Adrenal gland (tissue), 12 donors: ENCODE results near the gene RBM33. TPM values are rescaled to one million over a fixed set of nuclear protein-coding genes. Genes with fewer than 3 reads are reported as not detected.

Source experiments
- DNase-seq, 7 donors: peaks; one replicate each; pipeline ENCODE4 v3.0.0-alpha.2; 2019 to 2020
- H3K27ac ChIP-seq, 5 donors: fragments of 200-600 bp; sonication (generic) in 4 of 5; 1 replicate in 3 of 5; 2 replicates in 2 of 5; pipeline versions ENCODE4 v1.5.1 to v1.8.0; 2016 to 2020; ENCODE audit warnings: mild to moderate bottlenecking in 1 of 5
- H3K27me3 ChIP-seq: fragments of 200-600 bp; 2 replicates; pipeline ENCODE4 v1.8.0; 2021
- H3K36me3 ChIP-seq, 2 donors: fragments of 200-600 bp; replicated peaks in 1 of 2; 1 replicate in 1 of 2; 2 replicates in 1 of 2; pipeline versions ENCODE4 v1.5.1 to v1.8.0; 2018 to 2022
- H3K4me1 ChIP-seq, 2 donors: fragments of 200-600 bp; replicated peaks in 1 of 2; 1 replicate in 1 of 2; 2 replicates in 1 of 2; pipeline versions ENCODE4 v1.5.1 to v1.8.0; 2018 to 2021
- H3K4me3 ChIP-seq, 4 donors: fragments of 200-600 bp; sonication (generic) in 3 of 4; one replicate each; pipeline ENCODE4 v1.5.1; 2016 to 2018
- H3K9me3 ChIP-seq, 3 donors: fragments of 200-600 bp; sonication (generic) in 1 of 3; replicated peaks in 1 of 3; 1 replicate in 2 of 3; 2 replicates in 1 of 3; pipeline versions ENCODE4 v1.5.1 to v1.8.0; 2016 to 2021
- POLR2A ChIP-seq, 2 donors: fragments of 450-650 bp; IDR thresholded peaks; one replicate each; pipeline ENCODE4 v1.6.1; 2017; ENCODE audit warnings: antibody characterized with exemption in 2 of 2, mild to moderate bottlenecking in 2 of 2, moderate library complexity in 1 of 2
- WGBS, 4 donors: extraction: QIAGEN DNeasy Blood & Tissue Kit in 2 of 4; methylation state at CpG; one replicate each; pipeline versions ENCODE4 v1.1.5 to v1.1.7; 2013 to 2017; 5-methylcytosine and 5-hydroxymethylcytosine counted together
- intact Hi-C, 2 donors: fragments of 100-400 bp; cut with DNase I; formaldehyde crosslinking; loops; one replicate each; pipeline versions ENCODE4 v1.14.1 to v1.15.0; 2022 to 2023
- polyA plus RNA-seq, 3 donors: library from polyadenylated mRNA; stranded (reverse); fragments of 200-250 nt in 2 of 3; fragments of 350-450 nt in 1 of 3; fragmentation: Illumina TruSeq in 1 of 3; extraction: RNeasy Lipid Tissue Mini Kit (QIAGEN cat#74804) in 1 of 3; gene quantifications; one replicate each; pipeline ENCODE4 v1.2.3, GENCODE V29; 2013 to 2014
- total RNA-seq, 9 donors: library from RNA; depleted of rRNA in 4 of 9; stranded (reverse); fragments of >200 nt in 4 of 9; fragments of 120-200 nt in 1 of 9; fragmentation: NEBNext Ultra II Directional in 1 of 9; extraction: Animal tissue kit (Norgen Biotek cat#: 25700) in 1 of 9; gene quantifications; one replicate each; pipeline versions ENCODE4 v1.1.0 to v1.2.4, GENCODE V29; 2013 to 2023
- TF ChIP-seq, protein P1 (sequence below), 6 experiments: fragments of 450-650 bp in 4 of 6; fragments of 200-600 bp in 2 of 6; sonication (generic) in 1 of 6; IDR thresholded peaks; 1 replicate in 5 of 6; 2 replicates in 1 of 6; pipeline versions ENCODE4 v1.5.1 to v1.8.0; 2016 to 2021; ENCODE audit warnings: antibody characterized with exemption in 6 of 6, mild to moderate bottlenecking in 2 of 6, moderate library complexity in 1 of 6
- donor health status: healthy with polysubstance abuse.
- donor health status: Bipolar disorder and iron deficiency.
- donor health status: DM: yes; HTN: yes; CAD: no.
- donor health status: DM: no; HTN: no; CAD: no.
- donor health status: DM: no; HTN: no; CAD: no.
- donor health status: DM: yes; HTN: yes; CAD: no.

The RBM33 gene
- total and polyA plus RNA-seq, 12 donors, result 10.3 to 57.1 (median 36.9) TPM

DNA sequence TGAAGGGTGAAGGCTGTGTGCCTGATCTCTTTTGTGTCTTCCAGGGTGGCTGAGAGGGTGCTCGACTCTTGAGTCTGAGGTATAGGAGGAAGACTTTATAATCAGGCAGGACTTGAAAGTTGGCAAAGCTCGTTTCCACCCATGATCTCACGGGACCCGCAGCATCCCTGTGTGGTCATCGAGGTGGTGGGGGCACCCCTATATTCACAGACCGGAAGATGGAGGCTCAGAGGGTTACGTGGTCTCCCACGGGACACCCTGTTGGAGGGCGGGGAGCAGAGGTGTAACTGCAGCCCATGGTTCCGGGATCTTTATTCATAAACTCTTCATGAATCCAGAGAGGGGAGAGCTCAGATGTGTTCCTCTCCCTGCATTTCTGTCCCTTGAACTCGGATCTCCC is 177.4 kb downstream of the RBM33 start:
- DNase-seq, result no peak
- H3K4me1 ChIP-seq, result peaks cover 5 to 7% of the 10 kb centered on the region in 2 donors
- WGBS, 4 donors, result 85 to 89% (median 87%) methylated on average over 6 to 11 of the region's 11 CpGs
- H3K27ac ChIP-seq, result no peak overlapping the region
- H3K9me3 ChIP-seq, result no peaks in the 10 kb centered on the region
- no peaks in the 10 kb centered on the region for H3K36me3 ChIP-seq
- no peak for TF ChIP-seq POLR2A (IDR thresholded peaks at IDR 0.05)
- TF ChIP-seq, protein P1, sequence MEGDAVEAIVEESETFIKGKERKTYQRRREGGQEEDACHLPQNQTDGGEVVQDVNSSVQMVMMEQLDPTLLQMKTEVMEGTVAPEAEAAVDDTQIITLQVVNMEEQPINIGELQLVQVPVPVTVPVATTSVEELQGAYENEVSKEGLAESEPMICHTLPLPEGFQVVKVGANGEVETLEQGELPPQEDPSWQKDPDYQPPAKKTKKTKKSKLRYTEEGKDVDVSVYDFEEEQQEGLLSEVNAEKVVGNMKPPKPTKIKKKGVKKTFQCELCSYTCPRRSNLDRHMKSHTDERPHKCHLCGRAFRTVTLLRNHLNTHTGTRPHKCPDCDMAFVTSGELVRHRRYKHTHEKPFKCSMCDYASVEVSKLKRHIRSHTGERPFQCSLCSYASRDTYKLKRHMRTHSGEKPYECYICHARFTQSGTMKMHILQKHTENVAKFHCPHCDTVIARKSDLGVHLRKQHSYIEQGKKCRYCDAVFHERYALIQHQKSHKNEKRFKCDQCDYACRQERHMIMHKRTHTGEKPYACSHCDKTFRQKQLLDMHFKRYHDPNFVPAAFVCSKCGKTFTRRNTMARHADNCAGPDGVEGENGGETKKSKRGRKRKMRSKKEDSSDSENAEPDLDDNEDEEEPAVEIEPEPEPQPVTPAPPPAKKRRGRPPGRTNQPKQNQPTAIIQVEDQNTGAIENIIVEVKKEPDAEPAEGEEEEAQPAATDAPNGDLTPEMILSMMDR (IDR thresholded peaks at IDR 0.05), result no peak
- H3K4me3 ChIP-seq, result no peak overlapping the region
- H3K27me3 ChIP-seq, result no peaks in the 10 kb centered on the region
- intact Hi-C loops, result no loop called here

DNA sequence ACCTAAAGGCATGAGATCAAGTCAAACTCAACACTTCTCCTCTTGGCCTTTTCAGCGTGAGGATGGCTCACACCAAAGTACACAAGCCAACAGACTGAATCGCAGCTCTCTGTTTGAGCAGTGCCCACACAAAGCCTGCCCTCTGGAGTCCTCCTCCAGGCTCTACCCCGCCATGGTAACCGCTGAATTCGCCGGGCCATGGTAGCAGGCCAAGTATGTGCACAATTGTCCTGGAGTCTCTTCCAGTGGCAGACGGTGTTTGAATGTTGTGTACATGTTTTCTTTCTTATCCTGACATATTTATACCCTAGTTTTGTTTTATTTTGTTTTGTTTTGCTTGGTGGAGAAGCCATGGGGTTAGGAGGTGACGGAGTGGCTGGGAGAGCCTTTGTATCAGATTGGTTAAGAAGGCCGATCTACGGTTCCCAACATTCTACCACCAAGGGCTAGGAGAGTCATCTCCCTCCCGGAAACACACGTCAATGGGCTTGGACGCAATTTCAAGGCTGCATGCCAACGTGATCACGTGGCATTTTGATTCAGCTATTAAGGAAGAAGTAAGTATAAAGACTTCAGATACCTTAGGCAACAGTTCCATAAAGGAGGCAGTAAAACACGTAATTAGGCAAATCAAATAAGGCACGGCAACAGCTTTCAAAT is 179.9 kb downstream of the RBM33 start:
- intact Hi-C loops, result no loop called here
- 67 to 70% (median 69%) methylated on average over 17 of the region's 17 CpGs for WGBS, 4 donors
- no peaks in the 10 kb centered on the region for H3K4me1 ChIP-seq
- TF ChIP-seq, protein P1 (IDR thresholded peaks at IDR 0.05), result no peak
- peak in 1 of 2 donors; percentile 14 for TF ChIP-seq POLR2A (IDR thresholded peaks at IDR 0.05)
- no peaks in the 10 kb centered on the region for H3K9me3 ChIP-seq
- no peaks in the 10 kb centered on the region for H3K36me3 ChIP-seq
- no peaks in the 10 kb centered on the region for H3K27me3 ChIP-seq
- no peak overlapping the region for H3K4me3 ChIP-seq
- peak; percentile 74 to 92 (median 86) for DNase-seq
- peak overlapping the region in 3 of 5 donors; percentile 43 to 79 (median 77) for H3K27ac ChIP-seq

DNA sequence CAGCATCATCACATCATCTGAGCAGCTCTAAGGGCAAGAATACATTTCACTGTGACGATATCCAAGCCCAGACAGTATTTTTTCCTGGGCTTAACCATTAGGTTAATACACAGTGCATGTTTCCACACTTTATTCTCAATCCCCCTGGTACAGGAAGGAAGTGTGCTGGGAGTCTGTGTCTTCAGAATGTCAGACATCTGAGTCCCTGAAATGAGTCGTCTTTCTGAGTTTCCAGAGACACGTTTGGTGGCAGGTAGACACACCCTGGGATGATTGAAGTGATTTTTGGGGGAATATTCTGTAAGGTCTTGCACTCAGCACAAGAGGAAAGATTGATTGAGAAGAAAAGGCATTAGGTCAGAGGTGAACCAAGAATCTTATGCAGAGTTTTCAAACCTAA is 180.9 kb downstream of the RBM33 start:
- intact Hi-C loops, result no loop called here
- Histone ChIP-seq H3K4me3 (no peak overlapping the region), H3K27ac (no peak overlapping the region), H3K4me1 (no peaks in the 10 kb centered on the region), H3K36me3 (no peaks in the 10 kb centered on the region), H3K9me3 (no peaks in the 10 kb centered on the region), H3K27me3 (no peaks in the 10 kb centered on the region)
- 52 to 65% (median 56%) methylated on average over 3 of the region's 3 CpGs for WGBS, 4 donors
- no peak for DNase-seq
- TF ChIP-seq, protein P1 (IDR thresholded peaks at IDR 0.05), result no peak
- TF ChIP-seq POLR2A (IDR thresholded peaks at IDR 0.05), result no peak

DNA sequence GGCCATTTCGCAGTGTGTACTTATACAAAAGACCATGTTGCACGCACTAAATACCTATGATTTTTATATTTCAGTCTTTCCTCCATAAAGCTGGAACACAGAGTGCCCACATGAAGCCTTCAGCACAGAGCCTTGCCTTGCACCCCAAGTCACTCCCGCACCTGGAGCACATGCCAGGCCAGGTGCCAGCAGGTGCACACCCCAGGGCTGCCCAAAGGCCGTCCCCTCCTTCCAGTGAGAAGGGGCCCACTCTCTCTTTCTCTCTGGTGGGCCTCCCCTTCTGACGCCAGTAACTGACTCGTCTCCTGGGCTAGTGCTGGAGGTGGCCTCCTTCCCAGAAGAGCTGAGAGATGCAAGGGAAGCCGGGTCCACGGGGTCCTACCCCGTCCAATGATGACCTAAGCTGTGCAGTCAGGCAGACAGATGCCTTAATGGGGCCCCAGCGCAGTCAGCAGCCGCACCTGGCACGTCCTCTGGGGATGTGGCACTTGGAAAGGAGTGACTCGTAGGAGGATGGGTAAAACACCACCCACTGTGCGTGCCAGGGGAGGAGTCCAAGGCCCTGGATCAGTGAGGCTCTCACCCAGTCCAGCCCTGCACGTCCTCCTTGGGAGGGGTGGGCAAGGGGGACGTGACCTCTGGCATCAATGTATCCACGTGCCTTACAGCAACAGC is 185.5 kb downstream of the RBM33 start:
- Histone ChIP-seq H3K4me1 (no peaks in the 10 kb centered on the region), H3K27me3 (no peaks in the 10 kb centered on the region), H3K27ac (no peak overlapping the region), H3K36me3 (no peaks in the 10 kb centered on the region), H3K9me3 (no peaks in the 10 kb centered on the region), H3K4me3 (no peak overlapping the region)
- DNase-seq, result no peak
- WGBS, 4 donors, result 80 to 85% (median 83%) methylated on average over 13 to 17 of the region's 17 CpGs
- intact Hi-C loops, result no loop called here
- TF ChIP-seq, protein P1 (IDR thresholded peaks at IDR 0.05), result no peak
- no peak for TF ChIP-seq POLR2A (IDR thresholded peaks at IDR 0.05)

Other genes with a start within 250 kb of the RBM33 start
- gene EN2, start 186.5 kb upstream of the RBM33 start, total RNA-seq, result under 1 TPM in 6 of 9 donors, not detected in 3; 0.08 to 0.42 (median 0.13) TPM
- under 1 TPM; 0.07 to 0.24 (median 0.13) TPM for gene EN2, start 186.5 kb upstream of the RBM33 start, polyA plus RNA-seq
- gene CNPY1, start 98.1 kb upstream of the RBM33 start, total RNA-seq, result not detected
- gene CNPY1, start 98.1 kb upstream of the RBM33 start, polyA plus RNA-seq, result not detected
- 10 to 100 TPM in 5 of 9 donors, 1 to 10 TPM in 4; 2.1 to 38.0 (median 12.0) TPM for gene SHH, start 167.8 kb downstream of the RBM33 start, total RNA-seq
- gene SHH, start 167.8 kb downstream of the RBM33 start, polyA plus RNA-seq, result 10 to 100 TPM in 1 of 3 donors, 1 to 10 TPM in 2; 3.0 to 13.7 (median 7.0) TPM